DOHH2 (cell line): ENCODE data around the gene ECE1.

ENCODE experiments used
- H3F3A ChIP-seq: fragments of 200-600 bp; sonication (generic), shearing (Covaris generic); 2 replicates; pipeline ENCODE4 v1.6.0; 2016; ENCODE audit warnings: antibody characterized with exemption, mild to moderate bottlenecking; ENCODE audit not compliant: control insufficient read depth, insufficient read depth
- H3K27ac ChIP-seq: fragments of 200-600 bp; sonication (generic); 2 replicates; pipeline ENCODE4 v1.5.1; 2014; ENCODE audit warnings: low read depth, mild to moderate bottlenecking, low read length, moderate library complexity
- H3K27me3 ChIP-seq: fragments of 200-600 bp; sonication (generic); 2 replicates; pipeline ENCODE4 v1.6.1; 2014; ENCODE audit warnings: mild to moderate bottlenecking, low read length, mixed read lengths; ENCODE audit not compliant: control insufficient read depth
- H3K36me3 ChIP-seq: fragments of 200-600 bp; sonication (generic); 2 replicates; pipeline ENCODE4 v1.6.1; 2014; ENCODE audit warnings: mild to moderate bottlenecking, low read length, moderate library complexity, mixed read lengths; ENCODE audit not compliant: control insufficient read depth
- H3K4me1 ChIP-seq: fragments of 200-600 bp; sonication (generic); 2 replicates; pipeline ENCODE4 v1.6.1; 2014; ENCODE audit warnings: mild to moderate bottlenecking, low read length, mixed read lengths; ENCODE audit not compliant: control insufficient read depth
- H3K4me2 ChIP-seq: fragments of 200-600 bp; sonication (generic); 2 replicates; pipeline ENCODE4 v1.6.0; 2014; ENCODE audit warnings: mild to moderate bottlenecking, low read length, moderate library complexity
- H3K4me3 ChIP-seq: fragments of 200-600 bp; sonication (generic); 2 replicates; pipeline ENCODE4 v1.5.1; 2014; ENCODE audit warnings: mild to moderate bottlenecking, low read length, mixed read lengths
- H3K79me2 ChIP-seq: fragments of 200-600 bp; sonication (generic); 2 replicates; pipeline ENCODE4 v1.6.1; 2014; ENCODE audit warnings: mild to moderate bottlenecking, low read length, mixed read lengths; ENCODE audit not compliant: control insufficient read depth
- H3K9me2 ChIP-seq: fragments of 200-600 bp; sonication (generic); replicated peaks from 2 replicates; pipeline ENCODE4 v1.6.1; 2014; ENCODE audit warnings: mild to moderate bottlenecking, low read length, mixed read lengths; ENCODE audit not compliant: control insufficient read depth
- H3K9me3 ChIP-seq: fragments of 200-600 bp; sonication (generic); 2 replicates; pipeline ENCODE4 v1.6.1; 2014; ENCODE audit warnings: antibody characterized with exemption, low read length, mixed read lengths; ENCODE audit not compliant: control insufficient read depth, insufficient read depth
- H4K20me1 ChIP-seq: fragments of 200-600 bp; sonication (generic); 2 replicates; pipeline ENCODE4 v1.6.0; 2014; ENCODE audit warnings: low read depth, mild to moderate bottlenecking, antibody characterized with exemption, low read length, moderate library complexity; ENCODE audit not compliant: control insufficient read depth, insufficient read depth
- CTCF ChIP-seq: fragments of 200-600 bp; sonication (generic); IDR thresholded peaks from one replicate; pipeline ENCODE4 v1.5.1; 2014; ENCODE audit warnings: antibody characterized with exemption, mild to moderate bottlenecking, low read depth, low read length; ENCODE audit not compliant: poor library complexity, severe bottlenecking
- EZH2phosphoT487 ChIP-seq: fragments of 200-600 bp; sonication (generic); IDR thresholded peaks from 2 replicates; pipeline ENCODE4 v1.6.1; 2017; ENCODE audit warnings: borderline replicate concordance, mild to moderate bottlenecking, antibody characterized with exemption, low read length, moderate library complexity, mixed read lengths

ECE1 gene

GRCh38 chr1:21175670-21176581 lies 114.3 kb downstream of the ECE1 start:
- H3K79me2 ChIP-seq: peaks cover 55% of the 10 kb centered on the region
- H3F3A ChIP-seq: peaks cover 5% of the 10 kb centered on the region; the same call in 1 of the 2 replicates
- H3K9me3 ChIP-seq: no peaks in the 10 kb centered on the region
- H4K20me1 ChIP-seq: peaks cover 24% of the 10 kb centered on the region
- TF ChIP-seq CTCF: no peak
- no peak; the same call in 1 of the 2 replicates for TF ChIP-seq EZH2phosphoT487
- no peaks in the 10 kb centered on the region for H3K27me3 ChIP-seq
- peak overlapping the region; percentile 66 for H3K4me2 ChIP-seq
- peaks cover 35% of the 10 kb centered on the region for H3K36me3 ChIP-seq
- H3K27ac ChIP-seq: peak overlapping the region; percentile 43
- peak overlapping the region; percentile 96 for H3K4me3 ChIP-seq
- no peaks in the 10 kb centered on the region for H3K9me2 ChIP-seq
- H3K4me1 ChIP-seq: peaks cover 20% of the 10 kb centered on the region

- no peaks in the 10 kb centered on the region for H3K9me3 ChIP-seq
- H3K36me3 ChIP-seq: peaks cover 38% of the 10 kb centered on the region
- H3K27ac ChIP-seq: peak overlapping the region; percentile 43
- H3F3A ChIP-seq: peaks cover 5% of the 10 kb centered on the region; the same call in 1 of the 2 replicates
- peak overlapping the region; percentile 66 for H3K4me2 ChIP-seq
- peaks cover 61% of the 10 kb centered on the region for H3K79me2 ChIP-seq
- no peaks in the 10 kb centered on the region for H3K9me2 ChIP-seq
- H3K4me1 ChIP-seq: peaks cover 20% of the 10 kb centered on the region
- H3K27me3 ChIP-seq: no peaks in the 10 kb centered on the region
- H4K20me1 ChIP-seq: peaks cover 24% of the 10 kb centered on the region
- H3K4me3 ChIP-seq: peak overlapping the region; percentile 96
- TF ChIP-seq EZH2phosphoT487: no peak
- TF ChIP-seq CTCF: no peak
Observed at GRCh38 chr1:21175324-21175669, 115.0 kb downstream of the ECE1 start.

- Histone ChIP-seq H3K79me2 (peaks cover 66% of the 10 kb centered on the region), H3K27ac (no peak overlapping the region)
Observed at GRCh38 chr1:21174654-21175323, 115.5 kb downstream of the ECE1 start.

More at GRCh38 chr1:21174654-21175323, 115.5 kb downstream of the ECE1 start:
- Histone ChIP-seq H4K20me1 (peaks cover 24% of the 10 kb centered on the region), H3K4me3 (peak overlapping the region; percentile 96), H3F3A (peaks cover 5% of the 10 kb centered on the region; the same call in 1 of the 2 replicates), H3K9me2 (no peaks in the 10 kb centered on the region), H3K4me2 (peak overlapping the region; percentile 66), H3K36me3 (peaks cover 40% of the 10 kb centered on the region), H3K27me3 (no peaks in the 10 kb centered on the region), H3K9me3 (no peaks in the 10 kb centered on the region), H3K4me1 (peaks cover 20% of the 10 kb centered on the region)
- no peak for TF ChIP-seq EZH2phosphoT487
- no peak for TF ChIP-seq CTCF
